NCI-H82 treated with DMSO at 0.1 percent for 48 hours (cell line): ENCODE results near the gene TMSB15C.
"Not testable (repeated sequence)": the region's sequence is repeated elsewhere in the genome, so short reads cannot be mapped to it uniquely, and the experiment has no call there.

ENCODE experiments used
- DNase-seq: peaks from one replicate; lab custom pipeline; 2025; ENCODE audit not compliant: unreplicated experiment; lab: John Stamatoyannopoulos, UW

Gene TMSB15C

GRCh38 chrX:104075778-104076445 is at the start of gene TMSB15C:
Gene TMSB15C (minus strand): TSS chrX:104076236.
- not testable (repeated sequence) for DNase-seq

GRCh38 chrX:104122829-104123228 is 46.8 kb upstream of the TMSB15C start:
- DNase-seq, result no peak

GRCh38 chrX:104118765-104119164 is 42.7 kb upstream of the TMSB15C start:
- no peak for DNase-seq

GRCh38 chrX:104117759-104118158 is 41.7 kb upstream of the TMSB15C start:
- no peak for DNase-seq

- DNase-seq, result peak; percentile 49
Measured at GRCh38 chrX:104113222-104113965, 37.4 kb upstream of the TMSB15C start.

GRCh38 chrX:104112326-104112951 is 36.4 kb upstream of the TMSB15C start, which contains the start of gene ZCCHC18:
Gene ZCCHC18 (plus strand): TSS chrX:104112523. CDS start chrX:104114112, 1,589 bp downstream.
- DNase-seq, result peak; percentile 24

GRCh38 chrX:104110491-104111240 is 34.6 kb upstream of the TMSB15C start:
- DNase-seq, result not testable (repeated sequence)

- no peak for DNase-seq
Measured at GRCh38 chrX:104108955-104109354, 32.9 kb upstream of the TMSB15C start.

- no peak for DNase-seq
Measured at GRCh38 chrX:104105330-104106262, 29.6 kb upstream of the TMSB15C start.

GRCh38 chrX:104104676-104105075 is 28.6 kb upstream of the TMSB15C start:
- DNase-seq, result no peak

GRCh38 chrX:104098919-104099318 is 22.9 kb upstream of the TMSB15C start:
- DNase-seq, result no peak

- peak; percentile 60 for DNase-seq
Measured at GRCh38 chrX:104098151-104098808, 22.2 kb upstream of the TMSB15C start.

GRCh38 chrX:104085919-104086318 is 9.9 kb upstream of the TMSB15C start:
- DNase-seq, result no peak

GRCh38 chrX:104085477-104085876 is 9.4 kb upstream of the TMSB15C start:
- no peak for DNase-seq

- no peak for DNase-seq
Measured at GRCh38 chrX:104084534-104085277, 8.7 kb upstream of the TMSB15C start.

GRCh38 chrX:104084063-104084462 is 8.0 kb upstream of the TMSB15C start:
- no peak for DNase-seq

GRCh38 chrX:104077854-104078253 is 1.8 kb upstream of the TMSB15C start:
- not testable (repeated sequence) for DNase-seq

GRCh38 chrX:104062636-104063035 is 13.4 kb downstream of the TMSB15C start:
- DNase-seq, result not testable (repeated sequence)

GRCh38 chrX:104054956-104055355 is 21.1 kb downstream of the TMSB15C start:
- not testable (repeated sequence) for DNase-seq
